NB4 (cell line): ENCODE results near the gene ASCL2.
"Not testable (repeated sequence)": the region's sequence is repeated elsewhere in the genome, so short reads cannot be mapped to it uniquely, and the experiment has no call there.

Experiments used
- DNase-seq: peaks from one replicate; pipeline ENCODE4 v3.0.0; 2010; ENCODE audit warnings: low read depth
- H3K4me3 ChIP-seq: one replicate; pipeline ENCODE4 v1.5.1; 2011; ENCODE audit warnings: mild to moderate bottlenecking, low read depth, low read length, moderate library complexity
- CTCF ChIP-seq: IDR thresholded peaks from one replicate; pipeline ENCODE4 v1.5.1; 2012; ENCODE audit warnings: low read depth, low read length
- MAX ChIP-seq: IDR thresholded peaks from 2 replicates; pipeline ENCODE4 v1.6.1; 2011; ENCODE audit warnings: low read depth, low read length
- MYC ChIP-seq: IDR thresholded peaks from 2 replicates; pipeline ENCODE4 v1.6.1; 2011; ENCODE audit warnings: low read depth, low read length
- POLR2A ChIP-seq: IDR thresholded peaks from 2 replicates; pipeline ENCODE4 v1.6.1; 2011; ENCODE audit warnings: mild to moderate bottlenecking; ENCODE audit not compliant: insufficient read length; ENCODE audit errors: extremely low read depth

ASCL2 gene

GRCh38 chr11:2293984-2294925, 23.9 kb upstream of the ASCL2 start:
- H3K4me3 ChIP-seq = no peak overlapping the region
- DNase-seq = peak; percentile 49
- TF ChIP-seq CTCF (no peak), MAX (no peak), POLR2A (no peak), MYC (no peak)

GRCh38 chr11:2293531-2293971, 23.2 kb upstream of the ASCL2 start:
- no peak for DNase-seq
- TF ChIP-seq MAX = no peak
- TF ChIP-seq MYC = no peak
- TF ChIP-seq POLR2A = no peak
- no peak for TF ChIP-seq CTCF
- H3K4me3 ChIP-seq = no peak overlapping the region

- peak; percentile 13 for DNase-seq
Measured at GRCh38 chr11:2290351-2290841, 20.0 kb upstream of the ASCL2 start.

GRCh38 chr11:2289859-2290258, 19.5 kb upstream of the ASCL2 start:
- H3K4me3 ChIP-seq = no peak overlapping the region
- no peak for TF ChIP-seq MYC
- DNase-seq = no peak

More at GRCh38 chr11:2290351-2290841, 20.0 kb upstream of the ASCL2 start:
- no peak overlapping the region for H3K4me3 ChIP-seq
- TF ChIP-seq MYC = no peak
- no peak for TF ChIP-seq MAX
- TF ChIP-seq POLR2A = no peak
- no peak for TF ChIP-seq CTCF

- TF ChIP-seq CTCF (no peak), POLR2A (no peak), MAX (no peak), MYC (no peak)
- DNase-seq = no peak
Measured at GRCh38 chr11:2289350-2289749, 19.0 kb upstream of the ASCL2 start.

GRCh38 chr11:2287091-2287490, 16.7 kb upstream of the ASCL2 start:
- H3K4me3 ChIP-seq = no peak overlapping the region
- TF ChIP-seq CTCF (no peak), MYC (no peak), POLR2A (no peak), MAX (no peak)
- DNase-seq = no peak

More at GRCh38 chr11:2289350-2289749, 19.0 kb upstream of the ASCL2 start:
- H3K4me3 ChIP-seq = no peak overlapping the region

GRCh38 chr11:2286350-2286749, 16.0 kb upstream of the ASCL2 start:
- H3K4me3 ChIP-seq, DNase-seq: not testable (repeated sequence)
